GM18498 (cell line): ENCODE data around the gene ARL4A.

Source experiments
- ATAC-seq: cut with Tn5 transposase; IDR thresholded peaks from one replicate; pipeline ENCODE4 v1.9.1; 2021; ENCODE audit warnings: mild to moderate bottlenecking, moderate library complexity; ENCODE audit not compliant: unreplicated experiment

The ARL4A gene

DNA sequence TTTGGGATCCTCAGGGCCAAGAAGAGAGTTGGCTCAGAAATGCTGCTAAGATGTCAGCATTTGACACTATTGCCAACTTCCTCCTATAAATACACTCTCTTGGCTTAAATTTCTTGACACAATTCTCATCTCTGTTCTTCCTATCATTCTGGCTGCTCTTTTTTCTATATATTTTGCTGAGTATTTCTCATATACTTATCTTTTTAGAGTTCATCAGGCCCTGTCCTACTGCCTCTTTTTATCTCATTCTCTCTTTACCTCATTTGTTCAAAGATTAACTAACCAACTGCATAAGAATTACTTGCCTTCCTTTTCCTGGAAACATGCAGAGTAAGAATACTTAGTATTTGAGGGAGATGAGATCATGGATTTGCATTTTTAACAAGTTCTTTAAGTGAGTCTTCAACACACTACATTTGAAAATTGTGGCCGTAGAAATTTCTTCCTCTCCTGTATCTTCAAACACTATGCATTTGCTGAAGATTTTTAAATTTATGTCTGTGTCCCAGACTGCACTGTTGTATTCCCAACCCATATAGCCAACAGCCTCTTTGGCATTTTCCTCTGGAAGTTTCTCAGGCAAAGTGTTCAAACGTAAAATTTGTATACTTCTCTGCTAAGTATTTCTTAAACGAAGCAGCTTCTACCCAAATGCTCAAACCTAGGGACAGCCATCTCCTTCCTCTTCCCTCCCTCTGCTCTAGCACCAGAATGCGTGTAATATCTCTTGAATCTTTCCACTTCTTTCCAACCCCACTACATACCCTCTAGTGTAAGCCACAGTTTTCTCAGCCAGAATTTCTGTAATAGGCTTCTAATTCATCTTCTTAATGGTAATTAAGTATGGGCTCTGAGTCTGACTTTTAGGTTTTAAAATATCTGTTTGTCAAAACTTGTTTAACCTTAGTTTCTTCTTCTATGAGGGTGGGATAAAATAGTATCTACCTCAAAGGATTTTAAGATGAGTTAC lies 35.5 kb downstream of the ARL4A start:
- no peak for ATAC-seq

GRCh38 chr7:12725575-12726316 lies 38.3 kb downstream of the ARL4A start:
- ATAC-seq = no peak

- no peak for ATAC-seq
Observed at GRCh38 chr7:12726908-12727307, 39.5 kb downstream of the ARL4A start.

DNA sequence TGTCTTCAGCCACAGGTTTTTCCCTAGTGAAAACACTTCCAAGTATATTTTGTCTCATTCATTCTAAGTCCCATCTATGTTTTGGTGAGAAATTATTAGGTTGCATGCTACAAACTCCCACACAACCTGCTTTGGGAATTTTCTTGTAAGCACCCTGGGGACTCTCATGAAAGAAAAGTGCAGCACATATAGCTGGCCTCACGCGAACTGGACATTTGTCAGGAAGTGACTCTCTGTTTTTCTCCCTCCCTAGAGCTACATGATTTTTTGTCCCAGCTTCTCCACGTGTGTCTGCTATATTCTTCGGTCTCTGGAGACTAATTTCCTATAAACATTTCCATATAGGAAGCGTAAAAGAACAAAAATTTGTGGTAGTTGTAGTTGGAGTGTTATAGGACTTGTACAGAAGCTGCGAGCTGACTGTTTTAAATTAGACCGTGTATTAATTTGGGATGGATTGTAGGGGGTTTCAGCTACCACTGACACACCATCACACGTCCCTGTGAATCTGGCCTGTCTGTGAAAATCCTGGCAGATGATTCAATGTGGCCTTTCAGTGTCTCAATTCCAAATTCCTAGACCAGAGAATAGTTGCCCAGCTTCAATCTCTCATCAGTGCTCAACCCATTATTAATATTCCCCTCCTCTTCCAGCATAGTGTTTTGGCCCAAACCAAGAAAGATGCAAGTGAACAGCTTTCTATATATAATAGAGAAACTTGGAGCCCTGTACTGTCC lies 40.2 kb downstream of the ARL4A start:
- no peak for ATAC-seq

GRCh38 chr7:12728192-12728538 lies 40.7 kb downstream of the ARL4A start:
- no peak for ATAC-seq

DNA sequence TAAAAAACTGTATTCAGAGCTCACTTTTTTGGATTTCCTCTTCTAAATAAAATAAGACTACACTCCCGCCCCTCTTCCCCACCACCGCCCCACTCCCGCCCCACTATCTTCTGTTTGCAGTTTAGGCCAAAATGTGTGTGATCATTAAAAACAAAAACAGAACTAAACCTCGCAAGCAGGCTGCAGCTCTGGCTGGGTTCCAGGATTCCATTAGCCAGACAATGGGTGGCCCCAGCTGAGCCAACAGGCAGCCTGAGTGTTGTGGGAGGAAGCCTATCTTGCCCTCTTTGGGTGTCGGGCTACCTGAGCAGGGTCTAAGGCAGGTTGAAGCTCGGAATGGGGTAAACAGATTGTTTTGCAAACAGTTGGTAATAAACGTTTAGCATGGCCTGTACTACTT lies 41.7 kb downstream of the ARL4A start:
- ATAC-seq = no peak

DNA sequence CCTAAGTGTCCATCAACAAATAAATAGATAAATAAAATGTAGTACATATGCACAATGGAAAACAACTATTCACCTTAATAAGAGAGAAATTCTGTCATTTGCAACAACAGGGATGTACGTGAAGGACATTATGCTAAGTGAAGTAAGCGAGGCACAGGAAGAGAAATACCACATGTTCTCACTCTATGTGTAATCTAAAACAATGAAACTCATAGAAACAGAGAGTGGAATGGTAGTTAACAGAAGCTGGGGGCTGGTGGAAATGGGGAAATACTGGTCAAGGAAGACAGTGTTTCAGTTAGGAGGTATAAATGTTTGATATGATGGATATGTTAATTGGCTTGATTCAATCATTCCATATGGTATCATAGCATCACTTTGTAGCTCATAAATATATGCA lies 43.1 kb downstream of the ARL4A start:
- no peak for ATAC-seq

- ATAC-seq = no peak
Observed at GRCh38 chr7:12731214-12731656, 43.8 kb downstream of the ARL4A start.

DNA sequence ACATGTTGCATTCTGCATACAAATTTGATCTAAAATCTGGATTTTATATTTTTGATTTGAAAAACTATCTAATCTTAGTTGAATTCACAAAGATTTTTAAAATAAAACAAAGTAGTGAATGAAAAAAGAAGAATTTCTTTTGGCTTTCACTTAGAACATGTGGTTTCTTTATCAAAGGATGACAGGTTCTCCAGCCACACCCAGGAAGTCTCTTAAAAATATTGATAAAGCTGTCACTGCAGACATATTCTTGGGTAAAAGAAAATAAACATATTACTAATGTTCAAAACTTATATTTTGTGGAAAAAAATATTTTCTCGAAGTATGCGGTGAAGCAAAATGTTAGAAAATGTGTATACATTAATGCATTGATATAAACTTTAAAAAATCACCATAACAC lies 44.3 kb downstream of the ARL4A start:
- ATAC-seq = no peak

- no peak for ATAC-seq
Observed at GRCh38 chr7:12732428-12732827, 45.0 kb downstream of the ARL4A start.

DNA sequence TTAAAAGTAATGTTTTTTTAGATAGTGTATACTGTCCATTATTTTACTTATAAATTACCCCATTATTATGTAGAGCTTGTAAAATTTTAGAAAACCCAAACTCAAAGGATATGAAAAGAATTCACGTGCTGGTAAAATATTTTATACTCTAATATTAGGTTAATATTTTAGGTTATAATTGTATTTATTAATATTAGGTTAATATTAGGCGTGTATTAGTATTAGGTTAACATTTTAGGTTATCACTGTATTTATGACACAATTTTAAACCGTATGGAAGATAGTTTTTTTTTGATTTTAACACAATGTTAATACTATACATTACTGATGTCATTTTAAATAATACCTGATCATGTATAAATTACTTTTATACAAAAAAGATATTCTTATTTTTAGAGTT lies 48.5 kb downstream of the ARL4A start:
- no peak for ATAC-seq

- ATAC-seq = no peak
Observed at GRCh38 chr7:12737373-12737772, 49.9 kb downstream of the ARL4A start.

DNA sequence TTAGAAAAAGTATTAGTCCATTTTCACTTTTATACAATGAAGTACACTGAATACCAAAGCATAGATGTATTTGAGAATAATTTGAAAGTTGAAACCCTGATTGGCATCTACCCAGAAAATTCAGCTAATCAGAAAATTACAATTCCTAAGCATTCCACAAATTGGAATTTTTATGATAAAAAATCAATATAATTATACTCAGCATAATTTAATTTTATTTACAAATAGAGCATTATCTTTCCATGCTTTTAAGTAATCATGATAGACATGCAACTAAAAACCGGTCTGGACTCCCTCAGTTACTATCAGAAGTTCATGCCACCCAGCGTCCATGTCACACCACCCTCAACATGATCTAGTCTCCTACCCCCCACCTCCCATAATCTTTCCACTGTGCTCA lies 50.4 kb downstream of the ARL4A start:
- ATAC-seq = no peak

GRCh38 chr7:12738665-12739064 lies 51.2 kb downstream of the ARL4A start:
- no peak for ATAC-seq
